Measurements from ENCODE around the gene DDR2.

DDR2 gene

DNA sequence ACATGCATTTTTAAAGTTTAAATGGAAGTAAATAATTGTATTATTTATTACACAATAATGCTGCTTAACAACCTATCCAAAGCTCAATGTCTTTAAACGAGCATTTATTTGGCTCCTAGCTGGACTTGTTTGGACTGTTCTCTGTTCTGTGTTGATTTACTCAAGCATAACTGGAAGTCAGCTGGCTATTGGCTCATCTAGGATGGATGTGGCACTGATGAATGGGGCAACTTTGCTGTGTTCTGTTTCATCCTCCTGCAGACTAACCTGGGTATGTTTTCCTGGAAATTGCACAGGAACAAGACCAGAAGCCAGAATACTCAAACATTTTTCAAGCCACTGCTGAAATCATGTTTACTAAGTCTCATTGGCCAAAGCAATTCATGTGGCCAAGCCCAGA lies 87.4 kb downstream of the DDR2 start:
- Histone ChIP-seq H3K4me3 (ENCODE audit: low read depth in 1 of 2, low read length in 2 of 2) (no peak overlapping the region), H2AFZ (ENCODE audit: low read depth, low read length) (no peak overlapping the region), H3K36me3 (ENCODE audit: insufficient read depth, low read length) (no peaks in the 10 kb centered on the region), H3K79me2 (ENCODE audit: insufficient read depth, low read length) (no peaks in the 10 kb centered on the region), H3K27me3 (ENCODE audit: insufficient read depth, low read length, poor library complexity) (no peaks in the 10 kb centered on the region), H3K9me3 (ENCODE audit: insufficient read depth, low read length, severe bottlenecking) (no peaks in the 10 kb centered on the region), H4K20me1 (ENCODE audit: insufficient read depth, low read length) (no peaks in the 10 kb centered on the region), H3K27ac (ENCODE audit: low read length) (no peak overlapping the region), H3K4me1 (ENCODE audit: insufficient read depth, low read length) (no peaks in the 10 kb centered on the region), H3K4me2 (ENCODE audit: insufficient read depth, low read length) (no peak overlapping the region), H3K9ac (ENCODE audit: low read depth, low read length) (no peak overlapping the region)
- DNase-seq (no peak), ATAC-seq (ENCODE audit: insufficient read depth, low read depth) (no peak)
- TF ChIP-seq, protein P1, sequence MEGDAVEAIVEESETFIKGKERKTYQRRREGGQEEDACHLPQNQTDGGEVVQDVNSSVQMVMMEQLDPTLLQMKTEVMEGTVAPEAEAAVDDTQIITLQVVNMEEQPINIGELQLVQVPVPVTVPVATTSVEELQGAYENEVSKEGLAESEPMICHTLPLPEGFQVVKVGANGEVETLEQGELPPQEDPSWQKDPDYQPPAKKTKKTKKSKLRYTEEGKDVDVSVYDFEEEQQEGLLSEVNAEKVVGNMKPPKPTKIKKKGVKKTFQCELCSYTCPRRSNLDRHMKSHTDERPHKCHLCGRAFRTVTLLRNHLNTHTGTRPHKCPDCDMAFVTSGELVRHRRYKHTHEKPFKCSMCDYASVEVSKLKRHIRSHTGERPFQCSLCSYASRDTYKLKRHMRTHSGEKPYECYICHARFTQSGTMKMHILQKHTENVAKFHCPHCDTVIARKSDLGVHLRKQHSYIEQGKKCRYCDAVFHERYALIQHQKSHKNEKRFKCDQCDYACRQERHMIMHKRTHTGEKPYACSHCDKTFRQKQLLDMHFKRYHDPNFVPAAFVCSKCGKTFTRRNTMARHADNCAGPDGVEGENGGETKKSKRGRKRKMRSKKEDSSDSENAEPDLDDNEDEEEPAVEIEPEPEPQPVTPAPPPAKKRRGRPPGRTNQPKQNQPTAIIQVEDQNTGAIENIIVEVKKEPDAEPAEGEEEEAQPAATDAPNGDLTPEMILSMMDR (IDR thresholded peaks at IDR 0.05; ENCODE audit: borderline replicate concordance, extremely low read depth, low read length, poor library complexity, severe bottlenecking): no peak
- no peak for TF ChIP-seq EZH2 (IDR thresholded peaks at IDR 0.05; ENCODE audit: borderline replicate concordance, low read depth, low read length, severe bottlenecking)

DNA sequence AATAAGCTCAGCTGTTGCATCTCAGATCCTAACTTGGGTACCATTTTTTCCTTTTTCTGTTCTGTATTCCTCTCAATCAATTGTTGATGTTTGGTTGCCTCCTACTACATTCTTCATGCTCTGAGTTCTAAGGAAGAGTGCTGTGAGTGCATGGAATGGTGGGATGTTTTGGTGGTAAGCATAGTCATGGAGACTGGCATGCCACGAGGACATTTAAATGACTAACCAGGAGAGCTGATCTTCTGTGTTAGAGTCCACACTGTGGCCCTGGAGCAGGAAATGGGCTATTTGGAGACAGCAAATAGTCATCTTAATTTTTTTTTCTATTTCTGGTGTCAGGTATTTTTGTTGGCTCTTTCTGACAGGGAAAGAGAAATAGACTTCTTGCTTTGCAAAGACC lies 88.7 kb downstream of the DDR2 start:
- H4K20me1 ChIP-seq (ENCODE audit: insufficient read depth, low read length): no peaks in the 10 kb centered on the region
- H3K4me2 ChIP-seq (ENCODE audit: insufficient read depth, low read length): no peak overlapping the region
- H3K9me3 ChIP-seq (ENCODE audit: insufficient read depth, low read length, severe bottlenecking): no peaks in the 10 kb centered on the region
- no peaks in the 10 kb centered on the region for H3K79me2 ChIP-seq (ENCODE audit: insufficient read depth, low read length)
- H3K27me3 ChIP-seq (ENCODE audit: insufficient read depth, low read length, poor library complexity): no peaks in the 10 kb centered on the region
- DNase-seq: no peak
- H3K9ac ChIP-seq (ENCODE audit: low read depth, low read length): no peak overlapping the region
- no peak overlapping the region for H3K4me3 ChIP-seq (ENCODE audit: low read depth in 1 of 2, low read length in 2 of 2)
- no peak overlapping the region for H2AFZ ChIP-seq (ENCODE audit: low read depth, low read length)
- H3K27ac ChIP-seq (ENCODE audit: low read length): no peak overlapping the region
- TF ChIP-seq, protein P1 (IDR thresholded peaks at IDR 0.05; ENCODE audit: borderline replicate concordance, extremely low read depth, low read length, poor library complexity, severe bottlenecking): no peak
- no peak for TF ChIP-seq EZH2 (IDR thresholded peaks at IDR 0.05; ENCODE audit: borderline replicate concordance, low read depth, low read length, severe bottlenecking)
- H3K36me3 ChIP-seq (ENCODE audit: insufficient read depth, low read length): no peaks in the 10 kb centered on the region
- no peaks in the 10 kb centered on the region for H3K4me1 ChIP-seq (ENCODE audit: insufficient read depth, low read length)
- ATAC-seq (ENCODE audit: insufficient read depth, low read depth): no peak

DNA sequence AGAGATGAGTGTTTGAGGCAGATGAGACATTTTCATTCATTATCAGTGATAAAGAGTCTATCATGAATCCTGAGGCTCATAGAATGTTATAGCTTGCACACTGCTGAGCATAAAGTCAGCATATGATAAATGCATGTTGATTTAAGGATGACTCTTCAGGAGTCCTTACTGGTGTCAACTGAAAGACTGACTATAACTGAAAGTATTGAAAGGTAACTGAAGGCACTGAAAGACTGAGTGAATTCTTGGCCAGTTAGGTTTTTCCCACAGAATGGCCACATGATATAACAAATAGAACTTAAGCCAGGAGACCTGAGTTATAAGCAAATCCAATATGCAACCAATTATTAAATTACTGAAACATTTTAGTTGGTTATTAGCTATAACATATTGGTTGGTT lies 89.2 kb downstream of the DDR2 start:
- Histone ChIP-seq H3K4me2 (ENCODE audit: insufficient read depth, low read length) (no peak overlapping the region), H3K27ac (ENCODE audit: low read length) (no peak overlapping the region), H3K4me1 (ENCODE audit: insufficient read depth, low read length) (no peaks in the 10 kb centered on the region), H3K36me3 (ENCODE audit: insufficient read depth, low read length) (no peaks in the 10 kb centered on the region), H3K9ac (ENCODE audit: low read depth, low read length) (no peak overlapping the region), H3K27me3 (ENCODE audit: insufficient read depth, low read length, poor library complexity) (no peaks in the 10 kb centered on the region), H3K9me3 (ENCODE audit: insufficient read depth, low read length, severe bottlenecking) (no peaks in the 10 kb centered on the region), H3K79me2 (ENCODE audit: insufficient read depth, low read length) (no peaks in the 10 kb centered on the region), H3K4me3 (ENCODE audit: low read depth in 1 of 2, low read length in 2 of 2) (no peak overlapping the region), H2AFZ (ENCODE audit: low read depth, low read length) (no peak overlapping the region), H4K20me1 (ENCODE audit: insufficient read depth, low read length) (no peaks in the 10 kb centered on the region)
- no peak for ATAC-seq (ENCODE audit: insufficient read depth, low read depth)
- DNase-seq: no peak
- no peak for TF ChIP-seq EZH2 (IDR thresholded peaks at IDR 0.05; ENCODE audit: borderline replicate concordance, low read depth, low read length, severe bottlenecking)
- TF ChIP-seq, protein P1 (IDR thresholded peaks at IDR 0.05; ENCODE audit: borderline replicate concordance, extremely low read depth, low read length, poor library complexity, severe bottlenecking): no peak

DNA sequence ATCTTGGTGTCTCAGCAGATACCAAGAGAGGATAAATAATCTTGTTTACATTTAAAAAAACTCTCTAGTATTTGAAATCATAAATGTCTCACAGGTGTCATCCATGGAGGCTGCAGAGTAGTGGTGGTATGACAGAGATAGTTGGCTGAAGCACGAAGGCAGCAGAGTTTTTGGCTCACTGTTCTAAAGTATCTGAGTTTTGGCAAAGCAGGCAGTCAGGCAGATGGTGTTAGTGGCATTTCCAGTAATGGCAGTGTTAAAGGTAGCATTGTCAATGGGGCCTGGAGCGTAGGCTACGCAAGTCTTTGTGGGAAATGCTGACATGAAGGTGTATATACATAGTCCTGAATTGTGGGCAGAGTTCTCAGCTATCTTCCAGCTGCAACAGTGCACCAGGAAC lies 89.8 kb downstream of the DDR2 start:
- Histone ChIP-seq H3K27ac (ENCODE audit: low read length) (no peak overlapping the region), H3K9me3 (ENCODE audit: insufficient read depth, low read length, severe bottlenecking) (no peaks in the 10 kb centered on the region), H4K20me1 (ENCODE audit: insufficient read depth, low read length) (no peaks in the 10 kb centered on the region), H3K79me2 (ENCODE audit: insufficient read depth, low read length) (no peaks in the 10 kb centered on the region), H3K4me2 (ENCODE audit: insufficient read depth, low read length) (no peak overlapping the region), H3K27me3 (ENCODE audit: insufficient read depth, low read length, poor library complexity) (no peaks in the 10 kb centered on the region), H3K9ac (ENCODE audit: low read depth, low read length) (no peak overlapping the region), H2AFZ (ENCODE audit: low read depth, low read length) (no peak overlapping the region), H3K36me3 (ENCODE audit: insufficient read depth, low read length) (no peaks in the 10 kb centered on the region), H3K4me1 (ENCODE audit: insufficient read depth, low read length) (no peaks in the 10 kb centered on the region), H3K4me3 (ENCODE audit: low read depth in 1 of 2, low read length in 2 of 2) (no peak overlapping the region)
- TF ChIP-seq EZH2 (IDR thresholded peaks at IDR 0.05; ENCODE audit: borderline replicate concordance, low read depth, low read length, severe bottlenecking): no peak
- TF ChIP-seq, protein P1 (IDR thresholded peaks at IDR 0.05; ENCODE audit: borderline replicate concordance, extremely low read depth, low read length, poor library complexity, severe bottlenecking): no peak
- DNase-seq (no peak), ATAC-seq (ENCODE audit: insufficient read depth, low read depth) (no peak)

Data from DND-41 (cell line).